HG03565 (cell line): ENCODE results near the gene BCAR3.
A peak's percentile ranks its signal among the peaks of the same experiment; 100 is the strongest.
"Not testable (repeated sequence)": the region's sequence is repeated elsewhere in the genome, so short reads cannot be mapped to it uniquely, and the experiment has no call there.

Experiments
- ATAC-seq: cut with Tn5 transposase; IDR thresholded peaks from one replicate; pipeline ENCODE4 v1.9.1; 2021; ENCODE audit warnings: mild to moderate bottlenecking, moderate library complexity; ENCODE audit not compliant: unreplicated experiment

Gene BCAR3

GRCh38 chr1:93707956-93708355 lies 26.3 kb upstream of the BCAR3 start:
- ATAC-seq: peak; percentile 58

DNA sequence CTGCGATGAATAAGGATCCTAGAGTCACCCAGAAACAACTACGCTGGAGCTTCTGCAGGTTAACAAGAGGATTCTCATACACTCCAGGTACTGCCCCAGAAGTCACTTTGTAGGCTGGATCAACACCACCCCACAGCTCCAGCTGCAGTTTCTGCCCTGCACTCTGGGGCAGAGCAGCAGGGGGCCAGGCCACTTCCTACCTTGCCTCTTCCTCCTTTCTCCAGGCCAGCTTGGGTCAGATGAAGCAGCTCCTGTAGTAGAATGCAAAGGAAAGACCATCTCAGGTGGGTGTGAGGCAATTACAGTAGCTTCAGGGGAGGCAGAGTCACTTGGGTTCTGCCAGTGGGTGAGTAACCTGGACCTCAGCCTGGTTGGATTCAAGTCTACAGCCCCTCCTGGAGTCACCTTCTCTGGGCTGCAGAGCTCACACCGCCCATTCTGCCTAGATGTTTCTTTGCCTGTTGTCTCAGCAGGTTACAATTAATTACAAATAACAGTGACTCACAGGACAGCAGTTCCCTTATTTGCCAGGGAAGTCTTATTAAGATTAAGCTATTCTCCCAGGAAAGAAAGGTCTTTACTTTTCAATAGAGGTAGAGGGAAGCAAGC lies 24.4 kb upstream of the BCAR3 start:
- no peak for ATAC-seq

GRCh38 chr1:93704052-93704451 lies 22.4 kb upstream of the BCAR3 start:
- peak; percentile 37 for ATAC-seq

GRCh38 chr1:93703643-93704042 lies 22.0 kb upstream of the BCAR3 start:
- ATAC-seq: peak; percentile 11

GRCh38 chr1:93702828-93703183 lies 21.2 kb upstream of the BCAR3 start:
- ATAC-seq: no peak

GRCh38 chr1:93702111-93702827 lies 20.6 kb upstream of the BCAR3 start:
- no peak for ATAC-seq

DNA sequence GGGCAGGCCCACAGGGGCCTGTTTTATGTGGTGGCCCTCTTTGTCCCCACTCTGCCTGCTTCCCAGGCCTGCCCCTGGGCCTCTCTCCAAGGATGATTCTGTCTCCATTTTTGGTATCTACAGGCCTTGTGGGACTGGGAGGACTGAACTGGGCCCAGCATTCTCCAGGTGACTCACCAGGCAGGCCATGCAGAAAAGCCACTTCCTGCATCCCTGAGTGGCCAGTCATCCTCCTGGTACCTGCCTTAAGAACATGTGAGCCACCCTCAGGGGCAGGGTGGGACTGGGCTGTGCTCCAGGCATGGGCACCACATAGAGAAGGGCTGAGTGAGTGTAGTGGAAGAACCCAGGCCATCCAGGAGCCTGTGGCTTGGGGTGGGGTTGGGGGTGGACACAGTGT lies 20.0 kb upstream of the BCAR3 start:
- no peak for ATAC-seq

DNA sequence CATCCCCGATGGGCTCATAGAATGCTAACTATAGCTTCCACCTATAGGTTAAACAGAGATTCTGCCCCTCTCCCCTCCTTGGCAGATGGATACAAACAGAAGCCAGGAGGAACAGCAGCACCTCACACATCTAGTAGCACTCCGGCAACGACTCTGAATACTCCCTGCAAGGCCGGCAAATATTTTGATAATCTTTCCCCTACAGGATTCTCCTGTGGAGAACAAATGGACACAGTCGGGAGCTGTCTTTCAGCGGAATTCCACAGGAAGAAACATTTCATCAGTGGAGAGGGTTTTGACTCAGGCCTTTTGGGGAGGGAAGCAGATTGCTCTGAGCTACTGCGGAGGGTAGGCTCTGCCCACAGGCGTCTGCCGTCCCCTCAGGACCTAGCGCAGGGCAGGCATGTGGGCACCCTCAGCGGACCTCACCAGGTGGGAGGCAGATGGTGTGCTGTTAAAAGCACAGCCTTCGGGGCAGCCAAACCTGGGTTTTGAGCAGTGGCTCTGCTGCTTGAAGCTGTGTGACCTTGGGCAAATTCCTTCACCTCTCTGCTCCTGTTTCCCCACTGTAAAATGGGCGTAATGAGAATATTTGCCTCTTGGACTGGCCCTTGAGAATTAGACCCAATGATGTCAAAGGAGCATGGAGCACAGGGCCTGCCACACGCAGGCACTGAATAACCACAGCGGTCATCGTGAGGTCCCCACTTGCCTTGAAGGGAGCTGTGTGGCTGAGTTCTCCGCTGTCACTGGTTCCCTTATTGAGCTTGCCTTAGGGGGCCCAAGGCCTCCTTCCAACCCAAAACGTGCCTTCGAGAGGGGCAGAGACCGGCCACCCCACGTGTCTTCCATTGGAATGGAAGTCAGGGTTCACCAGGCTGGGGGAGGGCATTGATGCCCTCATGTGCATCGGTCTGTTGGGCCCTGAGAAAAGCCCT lies 19.2 kb upstream of the BCAR3 start:
- ATAC-seq: no peak

DNA sequence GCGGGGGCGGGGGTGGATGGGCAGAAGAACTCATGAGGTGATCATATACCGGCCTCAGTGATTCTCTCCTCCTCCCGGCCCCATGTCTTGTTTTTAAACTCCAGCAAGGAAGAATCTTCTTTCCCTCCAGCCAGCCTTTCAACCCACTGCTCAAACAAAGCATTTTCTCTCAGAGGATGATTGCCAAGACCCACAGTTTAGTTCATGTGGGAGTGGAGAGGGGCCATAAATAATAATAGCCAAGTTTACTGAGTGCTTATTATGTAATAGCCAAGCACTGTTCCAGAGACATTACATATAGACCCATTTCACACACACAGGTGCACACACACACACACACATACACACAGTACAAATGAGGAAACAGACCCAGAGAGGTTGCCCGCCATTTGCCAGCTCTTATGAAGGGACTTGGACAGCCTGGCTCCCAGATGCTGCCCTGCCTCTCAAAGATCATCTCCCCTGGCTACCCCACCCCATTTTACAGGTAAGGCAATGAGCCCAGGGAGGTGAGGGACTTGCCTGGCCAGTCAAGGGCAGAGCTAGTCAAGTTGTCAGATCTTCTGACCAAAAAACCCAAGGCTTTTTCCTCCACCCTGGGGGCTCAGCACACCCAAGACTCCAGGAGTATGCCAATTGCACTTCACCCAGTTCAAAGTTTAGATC lies 18.0 kb upstream of the BCAR3 start:
- ATAC-seq: no peak

GRCh38 chr1:93699049-93699384 lies 17.4 kb upstream of the BCAR3 start:
- no peak for ATAC-seq

DNA sequence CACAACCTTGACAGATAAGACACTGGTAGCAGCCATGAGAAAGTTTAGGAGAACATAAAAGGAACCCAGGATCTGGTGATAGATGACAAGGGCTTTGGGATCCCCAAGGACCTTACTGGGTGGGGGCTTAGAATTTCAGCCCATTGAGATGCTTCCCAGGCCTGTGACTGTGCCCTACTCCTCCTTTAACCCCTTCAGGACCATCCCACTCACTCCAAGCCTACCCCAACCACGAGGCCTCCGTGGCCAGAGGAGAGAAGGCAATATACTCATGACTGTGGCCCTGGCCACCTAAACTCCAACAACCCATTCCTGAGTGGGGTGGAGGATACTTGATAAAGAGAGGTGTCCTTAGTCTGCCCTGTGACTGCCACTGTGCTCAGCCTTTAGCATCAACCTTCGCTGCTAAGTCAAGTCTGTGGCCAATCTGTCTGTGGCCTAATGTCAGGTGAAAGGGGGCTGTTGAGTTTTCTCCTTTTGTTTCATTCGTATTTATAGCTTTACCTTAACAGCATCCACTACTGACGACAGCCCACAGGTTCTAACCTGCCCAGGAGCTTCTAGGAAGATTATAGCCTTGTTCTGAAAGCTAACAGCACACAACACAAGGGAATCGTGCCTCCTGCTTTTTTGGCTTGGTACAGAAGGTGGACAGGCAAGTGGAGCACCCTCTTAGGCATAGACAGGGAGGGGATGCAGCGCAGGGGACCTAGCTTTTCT lies 16.9 kb upstream of the BCAR3 start:
- ATAC-seq: no peak

DNA sequence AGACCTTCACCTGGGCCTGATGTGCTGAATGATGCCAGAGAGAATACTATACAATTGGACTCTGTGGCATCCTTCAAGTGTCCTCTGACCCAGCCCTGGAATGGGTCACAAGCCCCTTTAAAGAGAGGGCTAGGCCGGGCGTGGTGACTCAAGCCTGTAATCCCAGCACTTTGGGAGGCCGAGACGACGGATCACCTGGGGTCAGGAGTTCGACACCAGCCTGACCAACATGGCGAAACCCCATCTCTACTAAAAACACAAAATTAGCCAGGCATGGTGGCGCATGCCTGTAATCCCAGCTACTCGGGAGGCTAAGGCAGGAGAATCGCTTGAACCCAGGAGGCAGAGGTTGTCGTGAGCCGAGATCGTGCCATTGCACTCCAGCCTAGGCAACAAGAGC lies 15.9 kb upstream of the BCAR3 start:
- not testable (repeated sequence) for ATAC-seq

DNA sequence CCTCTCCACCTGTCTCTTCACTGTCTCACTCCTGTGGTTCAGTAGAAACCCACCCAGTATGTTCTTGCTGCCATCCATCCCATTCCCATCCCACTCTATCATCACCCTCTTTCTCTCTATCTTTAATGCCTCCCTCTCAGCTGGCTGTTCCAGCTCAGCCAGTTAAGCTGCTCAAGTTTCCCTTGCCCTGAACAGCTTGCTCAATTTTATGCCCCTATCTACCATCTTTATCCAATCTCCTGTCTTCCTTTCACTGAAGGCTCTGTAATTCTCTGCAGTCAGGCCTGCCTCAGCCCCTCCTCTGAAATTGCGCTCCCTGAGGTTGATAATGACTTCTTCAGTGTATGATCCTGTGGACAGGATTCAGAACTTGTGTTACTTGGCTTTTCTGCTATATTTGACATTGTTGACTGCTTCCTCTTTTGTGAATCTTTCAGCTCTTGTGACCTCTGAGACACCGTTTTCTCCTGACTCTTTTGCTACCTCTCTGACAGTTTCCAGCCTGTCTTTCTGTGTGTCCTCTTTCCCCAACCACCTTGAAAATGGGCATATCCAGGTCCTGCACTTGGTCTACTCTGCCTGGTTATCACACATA lies 13.9 kb upstream of the BCAR3 start:
- ATAC-seq: peak; percentile 34

- ATAC-seq: no peak
Measured at GRCh38 chr1:93694819-93695218, 13.2 kb upstream of the BCAR3 start.

DNA sequence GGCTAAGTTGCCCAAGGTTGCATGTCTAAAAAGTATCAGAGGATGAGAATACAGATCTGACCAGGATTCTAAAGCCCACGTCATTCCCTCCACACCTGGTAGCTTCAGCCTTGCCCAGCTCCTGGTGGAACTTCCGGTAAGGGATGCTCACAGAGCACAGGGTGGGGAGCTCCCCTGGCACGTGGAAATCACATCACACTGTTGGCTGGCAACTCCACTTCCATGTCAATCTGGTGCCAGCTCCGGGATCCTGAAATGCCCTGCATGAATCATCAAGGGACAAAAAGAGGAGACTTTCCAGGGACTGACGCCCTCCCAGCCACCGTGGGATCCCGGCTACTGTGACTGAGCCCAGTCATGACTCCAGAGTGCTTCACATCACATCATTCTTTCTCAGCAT lies 12.4 kb upstream of the BCAR3 start:
- no peak for ATAC-seq

- peak; percentile 76 for ATAC-seq
Measured at GRCh38 chr1:93692983-93693591, 11.4 kb upstream of the BCAR3 start.

DNA sequence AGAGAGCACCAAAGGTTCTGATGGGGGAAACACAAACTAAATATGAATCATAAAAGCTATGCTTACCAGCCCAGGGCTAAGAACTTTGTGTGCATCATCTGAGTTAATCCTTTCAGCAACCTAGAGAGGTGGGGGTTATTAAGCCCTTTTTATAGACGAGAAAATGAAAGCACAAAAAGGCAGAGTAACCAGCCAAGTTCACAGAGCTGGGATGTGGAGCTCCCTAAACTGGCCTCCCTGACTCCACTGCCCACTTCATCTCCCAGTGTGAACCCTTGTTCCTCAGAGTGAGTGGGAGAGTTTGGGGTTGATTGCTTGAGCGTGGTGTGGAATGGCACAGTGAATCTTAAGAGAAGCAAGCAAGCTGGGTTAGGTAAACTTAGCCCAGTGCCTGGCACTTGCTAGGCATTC lies 10.8 kb upstream of the BCAR3 start:
- no peak for ATAC-seq

- no peak for ATAC-seq
Measured at GRCh38 chr1:93692026-93692425, 10.4 kb upstream of the BCAR3 start.

- ATAC-seq: no peak
Measured at GRCh38 chr1:93690921-93691789, 9.5 kb upstream of the BCAR3 start.
